DMS79 treated with DMSO at 0.1 percent for 48 hours (cell line): ENCODE measurements around the gene WDR70.
"Not testable (repeated sequence)": the region's sequence is repeated elsewhere in the genome, so short reads cannot be mapped to it uniquely, and the experiment has no call there.

Experiments used
- DNase-seq: peaks from one replicate; lab custom pipeline; 2025; lab: John Stamatoyannopoulos, UW

The WDR70 gene

DNA sequence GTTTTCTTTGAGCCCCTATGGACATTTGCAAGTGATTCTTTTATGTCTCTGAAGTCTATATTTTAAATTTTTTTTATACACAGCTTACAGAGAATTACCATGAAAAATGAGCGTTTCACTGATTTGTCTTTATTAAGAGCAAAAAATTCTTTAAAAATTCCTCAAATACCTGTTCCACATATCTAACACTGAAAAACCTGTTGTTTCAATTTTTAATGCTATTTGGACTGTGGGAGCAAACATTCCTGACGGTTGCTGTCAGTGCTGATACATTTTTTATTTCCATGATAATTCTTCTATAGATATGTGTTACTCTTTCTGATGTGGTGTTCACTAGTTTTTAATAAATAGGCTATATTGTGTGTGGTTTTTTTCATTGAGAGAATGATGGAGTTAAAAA is 261.0 kb downstream of the WDR70 start:
- DNase-seq = no peak

DNA sequence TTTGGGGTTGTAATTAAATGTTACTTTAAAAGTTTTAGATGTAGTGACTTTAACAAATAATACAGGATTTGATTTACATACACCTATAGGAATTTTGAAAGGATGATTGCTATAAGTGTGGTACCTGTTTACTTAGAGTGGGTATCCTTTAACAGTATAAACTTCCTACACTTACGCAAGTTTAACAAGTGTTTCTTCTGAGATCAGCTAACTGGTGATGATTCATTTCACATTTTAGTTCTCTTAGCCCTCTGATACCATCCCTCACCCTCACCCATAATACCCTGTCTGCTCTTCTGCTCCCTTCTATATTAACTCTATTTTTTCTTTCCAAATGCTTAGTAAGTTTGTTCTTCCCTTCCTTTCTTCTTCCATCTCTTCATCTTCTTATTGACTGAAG is 262.8 kb downstream of the WDR70 start:
- DNase-seq = no peak

DNA sequence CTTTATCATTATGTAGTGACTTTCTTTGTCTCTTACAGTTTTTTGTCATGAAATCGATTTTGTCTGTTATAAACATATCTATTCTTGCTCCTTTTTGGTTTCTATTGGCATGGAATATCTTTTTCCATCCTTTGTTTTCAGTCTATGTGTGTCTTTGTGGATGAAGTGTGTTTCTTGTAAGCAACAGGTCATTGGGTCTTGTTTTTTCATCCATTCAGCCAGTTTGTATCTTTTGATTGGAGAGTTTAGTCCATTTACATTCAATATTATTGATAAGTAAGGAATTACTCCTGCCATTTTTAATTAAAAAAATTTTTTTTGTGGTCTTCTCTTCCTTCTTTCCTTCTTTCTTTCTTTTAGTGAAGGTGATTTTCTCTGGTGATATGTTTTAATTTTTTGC is 266.6 kb downstream of the WDR70 start:
- no peak for DNase-seq

DNA sequence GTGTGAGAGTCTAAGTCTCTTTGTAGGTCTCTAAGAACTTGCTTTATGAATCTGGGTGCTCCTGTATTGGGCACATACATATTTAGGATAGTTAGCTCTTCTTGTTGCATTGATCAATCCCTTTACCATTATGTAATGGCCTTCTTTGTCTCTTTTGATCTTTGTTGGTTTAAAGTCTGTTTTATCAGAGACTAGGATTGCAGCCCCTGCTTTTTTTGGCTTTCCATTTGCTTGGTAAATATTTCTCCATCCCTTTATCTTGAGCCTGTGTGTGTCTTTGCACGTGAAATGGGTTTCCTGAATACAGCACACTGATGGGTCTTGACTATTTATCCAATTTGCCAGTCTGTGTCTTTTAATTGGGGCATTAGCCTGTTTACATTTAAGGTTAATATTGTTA is 275.4 kb downstream of the WDR70 start:
- not testable (repeated sequence) for DNase-seq

DNA sequence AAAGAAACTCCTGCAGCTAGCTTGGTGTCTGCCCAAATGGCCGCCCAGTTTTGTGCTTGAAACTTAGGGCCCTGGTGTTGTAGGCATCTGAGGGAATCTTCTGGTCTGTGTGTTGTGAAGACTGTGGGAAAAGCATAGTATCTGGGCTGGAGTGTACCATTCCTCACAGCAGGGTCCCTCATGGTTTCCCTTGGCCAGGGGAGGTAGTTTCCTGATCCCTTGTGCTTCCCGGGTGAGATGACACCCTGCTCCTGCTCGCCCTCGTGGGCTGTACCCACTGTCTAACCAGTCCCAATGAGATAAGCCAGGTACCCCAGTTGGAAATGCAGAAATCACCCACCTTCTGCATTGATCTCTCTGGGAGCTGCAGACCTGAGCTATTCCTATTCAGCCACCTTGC is 277.9 kb downstream of the WDR70 start:
- DNase-seq = no peak

DNA sequence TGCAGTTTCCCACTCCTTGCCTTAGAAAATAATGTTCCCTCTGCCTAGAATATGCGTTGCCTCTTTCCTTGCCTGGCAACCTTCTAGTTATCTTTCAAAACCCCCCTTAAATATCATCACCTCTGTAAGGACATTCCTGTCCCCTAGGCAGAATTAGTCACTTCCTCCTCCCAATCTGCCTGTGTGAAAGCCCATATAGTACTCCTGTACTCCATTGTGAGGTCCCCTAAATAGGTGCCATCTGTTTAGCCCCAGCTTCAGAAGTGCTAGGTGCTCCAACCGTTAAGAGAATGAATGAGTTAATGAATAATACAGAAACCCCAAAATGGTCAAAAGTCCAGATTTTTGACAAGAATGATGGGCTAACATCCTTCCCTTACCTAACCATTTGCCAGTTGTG is 279.3 kb downstream of the WDR70 start:
- DNase-seq = no peak

DNA sequence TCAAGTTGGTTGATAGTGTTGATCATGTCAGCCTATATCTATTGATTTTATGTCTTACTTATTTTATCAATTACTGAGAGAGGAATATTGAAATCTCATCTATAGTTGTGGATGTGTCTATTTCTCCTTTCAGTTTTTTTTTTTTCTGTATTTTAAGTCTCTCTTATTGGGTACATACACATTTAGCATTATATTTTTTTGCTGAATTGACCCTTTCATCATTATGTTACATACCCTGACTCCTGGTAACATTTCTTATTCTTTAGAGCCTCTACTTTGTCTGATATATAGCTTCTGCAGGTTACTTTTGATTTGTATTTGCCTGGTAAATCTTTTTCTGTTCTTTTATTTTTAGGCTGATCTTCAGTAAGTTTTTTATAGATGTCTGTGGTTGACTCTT is 281.2 kb downstream of the WDR70 start:
- DNase-seq = no peak

DNA sequence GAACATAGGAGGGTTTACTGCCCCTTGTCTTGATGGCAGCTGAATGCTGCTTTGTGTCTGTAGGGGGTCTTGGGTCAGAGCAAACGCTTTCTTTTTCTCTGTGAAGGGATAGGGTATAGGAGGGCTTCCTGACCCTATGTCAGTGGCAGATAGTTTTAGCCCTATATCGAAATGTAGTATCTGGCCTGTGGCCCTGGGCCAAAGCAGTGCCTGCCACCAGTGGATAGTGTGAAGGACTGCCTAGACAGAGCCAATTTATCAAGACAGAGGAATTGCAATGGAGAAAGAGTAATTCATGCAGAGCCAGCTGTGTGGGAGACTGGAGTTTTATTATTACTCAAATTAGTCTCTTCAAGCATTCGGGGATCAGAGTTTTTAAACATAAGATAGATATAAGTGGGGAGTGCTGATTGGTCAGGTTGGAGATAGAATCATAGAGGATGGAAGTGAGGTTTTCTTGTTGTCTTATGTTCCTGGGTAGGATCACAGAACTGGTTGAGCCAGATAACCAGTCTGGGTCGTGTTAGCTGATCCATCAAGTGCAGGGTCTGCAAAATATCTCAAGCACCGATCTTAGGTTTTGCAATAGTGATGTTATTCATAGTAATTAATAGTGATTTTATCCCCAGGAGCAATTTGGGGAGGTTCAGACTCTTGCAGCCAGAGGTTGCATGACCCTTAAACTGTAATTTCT is 282.3 kb downstream of the WDR70 start:
- no peak for DNase-seq

DNA sequence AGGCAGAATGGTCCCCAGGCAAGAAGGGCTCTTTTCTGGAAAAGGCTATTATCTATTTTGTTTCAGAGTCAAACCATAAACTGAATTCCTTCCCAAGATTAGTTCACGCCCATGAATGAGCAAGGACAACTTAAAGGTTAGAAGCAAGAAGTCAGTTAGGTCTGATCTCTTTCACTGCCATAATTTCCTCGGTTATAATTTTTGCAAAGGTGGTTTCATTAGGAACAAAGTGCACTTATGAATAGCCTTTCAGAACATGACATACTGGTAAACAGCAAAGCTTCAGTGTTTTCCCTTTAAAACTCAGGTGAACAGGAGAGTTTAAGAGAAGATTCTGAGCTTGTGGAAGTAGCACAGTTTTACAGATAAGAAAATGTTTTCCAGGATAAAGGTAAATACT is 282.8 kb downstream of the WDR70 start:
- no peak for DNase-seq

DNA sequence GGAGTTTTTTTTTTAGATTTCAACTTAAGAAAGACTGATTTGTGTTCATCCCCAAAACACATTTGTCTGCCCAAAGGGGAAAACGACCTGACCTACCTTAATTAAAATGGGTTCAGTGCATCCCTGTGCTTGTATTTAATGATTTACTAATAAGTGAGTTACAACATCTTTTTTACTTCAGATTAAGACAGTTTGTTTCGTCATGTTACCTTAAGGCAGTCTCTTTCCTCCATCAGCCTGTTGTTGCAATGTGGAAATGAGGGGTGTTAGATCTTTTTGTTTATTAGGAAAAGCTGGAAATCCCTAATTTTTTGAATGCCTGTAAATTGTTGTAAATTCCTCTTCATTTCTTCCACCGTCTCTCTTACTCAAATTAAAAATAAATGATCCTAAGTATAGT is 283.2 kb downstream of the WDR70 start:
- DNase-seq = no peak

DNA sequence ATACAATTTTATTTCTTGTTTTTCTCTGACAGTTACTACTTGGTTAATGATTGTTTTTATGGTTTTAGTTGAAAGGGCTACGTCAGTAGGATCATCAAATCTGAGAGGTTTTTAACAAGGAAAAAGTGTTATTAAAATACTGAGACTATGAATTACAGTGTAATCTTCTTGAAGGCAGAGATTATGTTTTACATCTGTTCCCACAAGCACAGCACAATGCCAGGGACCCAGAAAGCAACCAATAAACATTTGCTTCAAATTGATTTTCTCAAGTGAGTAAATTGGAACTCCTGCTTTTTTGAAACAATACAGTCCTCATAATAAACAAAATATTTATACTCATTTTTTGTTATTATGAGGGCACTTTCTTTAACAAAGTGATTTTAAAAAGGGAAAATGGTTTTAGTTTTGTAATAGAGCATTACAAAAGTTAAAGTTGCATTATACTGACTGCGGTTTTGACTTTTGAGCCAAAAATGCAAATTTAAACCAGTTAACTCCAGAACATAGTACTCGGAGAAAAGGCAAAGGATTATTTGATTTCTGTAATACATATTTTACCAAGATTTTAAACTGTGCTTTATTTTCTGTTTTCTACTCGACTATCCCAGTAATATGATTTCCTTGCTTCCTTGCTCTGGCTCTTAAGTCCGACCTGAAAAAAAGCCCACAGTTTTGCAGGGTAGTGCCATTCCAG is 283.8 kb downstream of the WDR70 start:
- DNase-seq = no peak

DNA sequence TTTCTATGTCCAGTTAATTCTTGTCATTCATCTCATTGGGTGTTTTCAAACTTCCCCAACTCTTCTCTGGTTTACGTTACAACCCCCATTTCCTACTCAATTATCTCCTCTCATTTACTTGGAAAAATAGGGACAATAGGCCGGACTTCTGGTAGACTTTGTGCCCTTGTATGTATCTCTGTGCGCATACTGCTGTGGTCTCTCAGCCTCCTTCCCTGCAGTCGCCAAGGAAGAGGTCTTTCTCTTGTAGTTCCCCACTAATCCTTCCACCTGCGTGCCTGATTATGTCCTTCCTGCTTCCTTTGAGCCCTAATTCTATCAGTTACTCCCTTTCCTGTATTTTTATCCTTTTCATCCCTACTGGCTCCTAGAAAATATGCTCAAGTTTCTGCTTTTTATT is 284.4 kb downstream of the WDR70 start:
- DNase-seq = no peak

DNA sequence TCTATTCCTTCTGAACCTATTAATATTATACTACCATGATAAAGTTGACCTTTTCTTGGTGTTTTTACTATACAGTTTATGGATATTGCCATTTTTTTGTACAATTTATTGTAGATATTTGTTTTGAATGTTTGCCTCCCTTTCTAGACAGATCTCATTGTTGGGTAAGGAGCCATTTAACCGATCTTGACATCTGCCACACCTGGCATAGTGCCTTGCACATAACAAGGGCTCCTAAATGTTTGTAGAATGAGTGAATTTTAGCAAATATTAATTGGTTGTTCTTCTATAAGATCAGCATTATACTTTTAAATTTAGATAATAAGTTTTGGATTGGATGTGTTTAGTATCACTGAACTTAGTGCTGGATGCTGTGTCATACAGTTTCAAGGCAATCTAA is 285.4 kb downstream of the WDR70 start:
- DNase-seq = no peak

DNA sequence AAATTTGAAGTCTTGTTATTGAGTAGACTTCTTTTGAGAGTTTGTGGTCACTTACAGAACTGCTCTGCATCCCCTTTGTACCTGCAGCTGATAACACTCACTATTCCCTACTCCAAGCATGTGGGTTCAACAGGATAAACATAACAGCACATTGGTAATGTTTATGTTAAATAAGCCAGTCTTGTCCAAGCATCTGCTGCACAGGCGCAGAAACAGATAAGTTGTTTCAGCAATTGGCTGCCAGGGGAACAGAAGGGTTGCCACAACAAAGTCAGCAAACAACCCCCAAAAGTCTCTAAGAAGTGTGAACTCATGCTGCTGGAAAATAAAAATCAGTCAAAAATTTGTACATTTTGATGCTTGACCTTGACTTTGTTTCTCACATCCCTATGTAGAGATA is 286.2 kb downstream of the WDR70 start:
- no peak for DNase-seq

DNA sequence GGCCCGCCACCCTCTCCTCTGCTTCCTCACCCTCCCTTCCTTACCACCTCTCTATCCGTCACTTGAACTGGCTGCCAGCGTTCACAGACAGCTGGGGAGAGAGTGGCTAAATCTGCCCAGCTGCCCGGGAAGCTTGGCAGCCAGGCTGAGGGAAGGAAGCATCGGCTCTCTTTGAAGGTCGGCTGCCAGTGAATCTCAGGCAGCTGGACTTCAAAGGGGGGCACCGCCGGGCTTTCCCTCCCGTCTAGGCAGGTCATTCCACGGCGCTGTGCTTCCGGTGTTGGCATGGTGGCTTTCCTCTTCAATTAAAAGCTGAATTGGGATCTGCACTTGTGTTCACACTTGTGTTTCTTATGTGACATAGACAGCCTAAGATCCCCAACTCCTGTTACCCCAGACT is 286.8 kb downstream of the WDR70 start:
- peak; percentile 53 for DNase-seq

DNA sequence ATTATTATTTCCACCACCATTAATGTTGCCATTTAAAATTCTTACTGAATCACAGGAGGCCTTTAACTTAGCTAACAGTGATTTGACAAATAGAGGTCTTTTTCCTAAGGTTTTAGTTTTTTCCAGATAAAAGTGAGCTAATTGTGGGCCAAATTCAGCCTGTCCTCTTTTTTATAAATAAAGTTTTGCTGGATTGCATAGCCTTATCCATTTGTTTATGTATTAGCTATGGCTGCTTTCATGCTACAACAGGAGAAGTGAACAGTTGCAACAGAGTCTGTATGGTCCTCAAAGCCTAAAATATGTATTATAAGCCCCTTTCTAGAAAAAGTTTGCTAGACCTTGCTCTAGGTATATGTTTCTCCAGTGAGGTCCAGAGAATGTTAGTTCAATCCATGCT is 288.3 kb downstream of the WDR70 start:
- no peak for DNase-seq

DNA sequence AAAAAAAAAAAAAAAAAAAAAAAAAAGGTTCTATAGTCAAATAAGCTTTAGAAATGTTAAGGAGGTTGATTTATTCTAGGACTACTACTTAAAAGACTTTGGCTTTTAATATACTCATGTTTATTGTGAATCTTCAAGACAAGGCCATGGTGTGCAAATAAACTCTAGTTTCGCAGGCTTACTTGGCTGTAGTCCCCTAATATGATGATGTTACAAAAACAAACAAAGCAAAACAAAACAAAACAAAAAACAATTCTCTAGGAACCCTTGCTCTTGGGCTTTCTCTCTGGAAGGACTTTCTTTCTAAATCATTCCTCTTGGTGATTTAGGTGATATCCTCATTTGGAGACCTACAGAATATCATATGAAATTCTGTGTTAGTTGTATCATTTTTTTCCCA is 288.7 kb downstream of the WDR70 start:
- peak; percentile 73 for DNase-seq

DNA sequence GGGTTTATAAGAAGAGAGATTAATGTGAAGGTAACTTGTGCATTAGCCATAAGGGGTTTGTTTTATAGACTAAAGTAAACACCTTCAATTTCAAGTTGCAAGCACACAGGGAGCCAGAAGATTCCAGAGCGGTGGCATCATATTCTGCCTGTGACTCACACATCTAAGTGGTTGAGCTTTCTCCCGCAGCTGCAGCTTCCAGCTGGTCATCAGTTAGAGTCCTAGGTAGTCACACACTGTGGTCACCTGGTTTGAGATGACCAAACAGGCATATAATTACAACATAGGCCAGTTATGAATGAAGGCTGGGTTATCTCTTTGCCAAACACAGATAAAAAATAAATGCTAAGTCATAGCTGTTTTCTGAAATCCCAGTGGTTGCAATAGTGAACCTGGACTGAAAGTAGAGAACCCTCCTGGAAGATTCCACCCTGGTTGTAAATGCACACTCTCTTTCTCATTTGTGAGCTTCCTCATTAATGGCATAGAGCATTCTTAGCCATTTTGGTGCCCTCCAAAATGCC is 289.5 kb downstream of the WDR70 start:
- peak; percentile 96 for DNase-seq

DNA sequence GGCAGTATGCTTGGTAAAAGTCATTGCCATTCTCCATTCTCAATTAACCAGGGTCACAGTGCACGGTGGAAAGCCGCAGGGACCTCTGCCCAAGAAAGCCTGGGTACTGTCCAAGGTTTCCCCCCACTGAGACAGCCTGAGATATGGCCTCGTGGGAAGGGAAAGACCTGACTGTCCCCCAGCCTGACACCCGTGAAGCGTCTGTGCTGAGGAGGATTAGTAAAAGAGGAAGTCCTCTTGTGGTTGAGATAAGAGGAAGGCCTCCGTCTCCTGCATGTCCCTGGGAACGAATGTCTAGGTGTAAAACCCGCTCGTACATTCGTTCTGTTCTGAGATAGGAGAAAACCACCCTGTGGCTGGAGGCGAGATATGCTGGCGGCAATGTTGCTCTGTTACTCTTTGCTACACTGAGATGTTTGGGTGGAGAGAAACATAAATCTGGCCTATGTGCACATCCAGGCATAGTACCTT is 293.0 kb downstream of the WDR70 start:
- DNase-seq = not testable (repeated sequence)

DNA sequence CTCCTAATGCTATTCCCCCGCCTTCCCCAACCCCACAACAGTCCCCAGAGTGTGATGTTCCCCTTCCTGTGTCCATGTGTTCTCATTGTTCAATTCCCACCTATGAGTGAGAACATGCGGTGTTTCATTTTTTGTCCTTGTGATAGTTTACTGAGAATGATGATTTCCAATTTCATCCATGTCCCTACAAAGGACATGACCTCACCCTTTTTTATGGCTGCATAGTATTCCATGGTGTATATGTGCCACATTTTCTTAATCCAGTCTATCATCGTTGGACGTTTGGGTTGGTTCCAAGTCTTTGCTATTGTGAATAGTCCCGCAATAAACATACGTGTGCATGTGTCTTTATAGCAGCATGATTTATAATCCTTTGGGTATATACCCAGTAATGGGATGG is 295.2 kb downstream of the WDR70 start:
- DNase-seq = not testable (repeated sequence)

DNA sequence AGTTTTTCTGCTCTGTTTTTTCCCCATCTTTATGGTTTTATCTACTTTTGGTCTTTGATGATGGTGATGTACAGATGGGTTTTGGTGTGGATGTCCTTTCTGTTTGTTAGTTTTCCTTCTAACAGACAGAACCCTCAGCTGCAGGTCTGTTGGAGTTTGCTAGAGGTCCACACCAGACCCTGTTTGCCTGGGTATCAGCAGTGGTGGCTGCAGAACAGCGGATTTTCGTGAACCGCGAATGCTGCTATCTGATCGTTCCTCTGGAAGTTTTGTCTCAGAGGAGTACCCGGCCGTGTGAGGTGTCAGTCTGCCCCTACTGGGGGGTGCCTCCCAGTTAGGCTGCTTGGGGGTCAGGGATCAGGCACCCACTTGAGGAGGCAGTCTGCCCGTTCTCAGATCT is 300.2 kb downstream of the WDR70 start:
- DNase-seq = not testable (repeated sequence)

DNA sequence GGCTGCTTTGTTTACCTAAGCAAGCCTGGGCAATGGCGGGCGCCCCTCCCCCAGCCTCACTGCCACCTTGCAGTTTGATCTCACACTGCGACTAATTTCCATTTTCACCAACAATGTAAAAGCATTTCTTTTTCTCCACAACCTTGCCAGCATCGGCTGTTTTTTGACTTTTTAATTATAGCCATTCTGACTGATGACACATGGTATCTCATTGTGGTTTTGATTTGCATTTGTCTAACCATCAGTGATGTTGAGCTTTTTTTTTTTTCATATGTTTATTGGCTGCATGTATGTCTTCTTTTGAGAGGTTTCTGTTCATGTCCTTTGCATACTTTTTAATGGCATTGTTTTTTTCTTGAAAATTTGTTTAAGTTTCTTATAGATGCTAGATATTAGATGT is 300.8 kb downstream of the WDR70 start:
- not testable (repeated sequence) for DNase-seq

DNA sequence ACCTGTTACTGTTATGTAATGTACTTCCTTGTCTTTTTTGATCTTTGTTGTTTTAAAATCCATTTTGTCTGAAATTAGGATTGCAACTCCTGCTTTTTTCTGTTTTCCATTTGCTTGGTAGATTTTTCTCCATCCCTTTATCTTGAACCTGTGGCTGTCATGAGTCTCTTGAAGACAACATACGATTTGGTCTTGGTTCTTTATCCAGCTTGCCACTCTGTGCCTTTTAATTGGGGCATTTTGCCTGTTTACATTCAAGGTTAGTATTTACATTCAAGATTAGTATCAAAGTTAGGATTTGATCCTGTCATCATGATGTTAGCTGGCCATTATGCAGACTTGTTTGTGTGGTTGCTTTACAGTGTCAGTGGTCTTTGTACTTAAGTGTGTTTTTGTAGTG is 304.0 kb downstream of the WDR70 start:
- no peak for DNase-seq

DNA sequence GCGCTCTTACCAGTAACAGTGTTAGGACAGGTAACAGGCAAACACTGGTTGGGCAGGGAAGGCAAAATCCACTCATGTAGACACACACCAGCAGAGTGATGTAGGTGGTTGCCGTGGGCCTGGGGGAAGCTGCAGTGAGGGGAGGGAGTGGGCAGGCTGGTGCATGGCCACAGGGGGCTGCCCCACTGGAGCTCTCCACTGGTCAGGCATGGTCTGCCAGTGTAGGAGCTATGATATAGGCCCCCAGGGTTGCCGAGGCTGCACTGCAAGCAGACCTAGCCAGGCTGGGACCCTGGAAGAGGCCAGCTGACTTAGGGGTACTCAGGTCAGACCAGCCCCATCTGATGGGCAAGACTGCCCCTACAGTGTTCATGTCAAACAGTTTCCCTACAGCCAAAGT is 306.1 kb downstream of the WDR70 start:
- DNase-seq = no peak
